Measurements from ENCODE around the gene HOXC9. TPM values are rescaled to one million over a fixed set of nuclear protein-coding genes. Genes with fewer than 3 reads are reported as not detected.
A peak's percentile ranks its signal among the peaks of the same experiment; 100 is the strongest.

HOXC9 gene
- total RNA-seq, 1 donor from 2014 or later = 0.28 TPM

- TF ChIP-seq CTCF (IDR thresholded peaks at IDR 0.05; ENCODE audit: unreplicated experiment) = no peak
Measured at GRCh38 chr12:53970451-53970850, 29.5 kb upstream of the HOXC9 start.

GRCh38 chr12:53971129-53971528, 28.8 kb upstream of the HOXC9 start:
- no peak overlapping the region for H3K27ac Mint-ChIP-seq (ENCODE audit: unreplicated experiment)
- H3K36me3 Mint-ChIP-seq (ENCODE audit: low read depth, unreplicated experiment) = no peaks in the 10 kb centered on the region
- peaks cover 29% of the 10 kb centered on the region for H3K4me1 Mint-ChIP-seq (ENCODE audit: unreplicated experiment)
- no peaks in the 10 kb centered on the region for H3K9me3 Mint-ChIP-seq (ENCODE audit: unreplicated experiment)
- no peak for DNase-seq (ENCODE audit: low spot score)
- peaks cover 48% of the 10 kb centered on the region for H3K27me3 Mint-ChIP-seq (ENCODE audit: unreplicated experiment)
- TF ChIP-seq CTCF (IDR thresholded peaks at IDR 0.05; ENCODE audit: unreplicated experiment) = no peak
- H3K4me3 Mint-ChIP-seq (ENCODE audit: unreplicated experiment) = no peak overlapping the region

More at GRCh38 chr12:53970451-53970850, 29.5 kb upstream of the HOXC9 start:
- Mint-ChIP-seq H3K27me3 (ENCODE audit: unreplicated experiment) (peaks cover 48% of the 10 kb centered on the region), H3K27ac (ENCODE audit: unreplicated experiment) (no peak overlapping the region), H3K36me3 (ENCODE audit: low read depth, unreplicated experiment) (no peaks in the 10 kb centered on the region), H3K4me3 (ENCODE audit: unreplicated experiment) (no peak overlapping the region), H3K9me3 (ENCODE audit: unreplicated experiment) (no peaks in the 10 kb centered on the region), H3K4me1 (ENCODE audit: unreplicated experiment) (peaks cover 31% of the 10 kb centered on the region)
- no peak for DNase-seq (ENCODE audit: low spot score)

GRCh38 chr12:53971686-53972085, 28.3 kb upstream of the HOXC9 start:
- H3K27me3 Mint-ChIP-seq (ENCODE audit: unreplicated experiment) = peaks cover 47% of the 10 kb centered on the region
- no peaks in the 10 kb centered on the region for H3K36me3 Mint-ChIP-seq (ENCODE audit: low read depth, unreplicated experiment)
- no peak for DNase-seq (ENCODE audit: low spot score)
- H3K4me1 Mint-ChIP-seq (ENCODE audit: unreplicated experiment) = peaks cover 24% of the 10 kb centered on the region
- no peak for TF ChIP-seq CTCF (IDR thresholded peaks at IDR 0.05; ENCODE audit: unreplicated experiment)
- H3K4me3 Mint-ChIP-seq (ENCODE audit: unreplicated experiment) = no peak overlapping the region
- H3K27ac Mint-ChIP-seq (ENCODE audit: unreplicated experiment) = no peak overlapping the region
- H3K9me3 Mint-ChIP-seq (ENCODE audit: unreplicated experiment) = no peaks in the 10 kb centered on the region

GRCh38 chr12:53972152-53972702, 27.7 kb upstream of the HOXC9 start:
- no peak for TF ChIP-seq CTCF (IDR thresholded peaks at IDR 0.05; ENCODE audit: unreplicated experiment)
- Mint-ChIP-seq H3K4me1 (ENCODE audit: unreplicated experiment) (peaks cover 24% of the 10 kb centered on the region), H3K27ac (ENCODE audit: unreplicated experiment) (no peak overlapping the region), H3K27me3 (ENCODE audit: unreplicated experiment) (peaks cover 44% of the 10 kb centered on the region), H3K4me3 (ENCODE audit: unreplicated experiment) (no peak overlapping the region), H3K36me3 (ENCODE audit: low read depth, unreplicated experiment) (no peaks in the 10 kb centered on the region), H3K9me3 (ENCODE audit: unreplicated experiment) (no peaks in the 10 kb centered on the region)
- no peak for DNase-seq (ENCODE audit: low spot score)

GRCh38 chr12:53972722-53973235, 27.2 kb upstream of the HOXC9 start, which contains the start of gene HOXC11:
TSS of gene HOXC11 (plus strand) at chr12:53973126. CDS start at chr12:53973242, 116 bp downstream.
- no peak for TF ChIP-seq CTCF (IDR thresholded peaks at IDR 0.05; ENCODE audit: unreplicated experiment)
- H3K27ac Mint-ChIP-seq (ENCODE audit: unreplicated experiment) = no peak within 1 kb of the TSS
- peaks cover 40% of the 10 kb centered on the region for H3K27me3 Mint-ChIP-seq (ENCODE audit: unreplicated experiment)
- no peaks in the 10 kb centered on the region for H3K9me3 Mint-ChIP-seq (ENCODE audit: unreplicated experiment)
- peaks cover 24% of the 10 kb centered on the region for H3K4me1 Mint-ChIP-seq (ENCODE audit: unreplicated experiment)
- H3K4me3 Mint-ChIP-seq (ENCODE audit: unreplicated experiment) = peak within 1 kb of the TSS; percentile 60
- H3K36me3 Mint-ChIP-seq (ENCODE audit: low read depth, unreplicated experiment) = no peaks in the 10 kb centered on the region
- DNase-seq (ENCODE audit: low spot score) = no peak
